GM10266 (cell line): Measurements from ENCODE around the gene NAA20.

Experiments
- DNase-seq: peaks from one replicate; pipeline ENCODE4 v3.0.0; 2012; ENCODE audit errors: extremely low spot score
- CTCF ChIP-seq: IDR thresholded peaks from 2 replicates; pipeline ENCODE4 v1.5.1; 2012; ENCODE audit warnings: mild to moderate bottlenecking, low read depth; ENCODE audit not compliant: control insufficient read depth, insufficient read depth; ENCODE audit errors: missing control alignments

NAA20 gene

GRCh38 chr20:19977373-19977770, 39.8 kb upstream of the NAA20 start:
- no peak for TF ChIP-seq CTCF
- DNase-seq: no peak

GRCh38 chr20:19978511-19979210, 38.5 kb upstream of the NAA20 start:
- DNase-seq: no peak
- TF ChIP-seq CTCF: no peak

DNA sequence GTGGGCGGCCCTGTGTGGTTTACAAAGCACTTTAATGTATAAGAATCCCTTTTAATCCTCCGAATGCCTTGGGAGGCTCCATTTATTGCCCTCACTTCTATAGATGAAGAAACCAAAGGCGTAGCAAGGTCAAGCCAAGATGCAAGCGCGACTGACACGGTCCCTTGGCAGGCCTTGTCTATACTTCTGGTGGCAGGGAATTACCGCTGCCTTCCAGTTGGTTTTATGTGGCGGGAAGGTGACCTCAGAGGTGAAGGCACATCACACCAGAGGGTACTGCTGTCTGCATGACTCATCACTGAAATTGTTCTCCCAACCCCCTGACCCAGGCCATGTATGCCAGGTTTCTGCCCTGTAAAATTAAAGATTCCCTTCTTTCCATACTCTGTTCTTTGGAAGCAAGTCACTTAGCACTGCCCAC, 36.1 kb upstream of the NAA20 start:
- no peak for TF ChIP-seq CTCF
- no peak for DNase-seq

GRCh38 chr20:19986419-19986818, 30.7 kb upstream of the NAA20 start:
- TF ChIP-seq CTCF: no peak
- DNase-seq: no peak

DNA sequence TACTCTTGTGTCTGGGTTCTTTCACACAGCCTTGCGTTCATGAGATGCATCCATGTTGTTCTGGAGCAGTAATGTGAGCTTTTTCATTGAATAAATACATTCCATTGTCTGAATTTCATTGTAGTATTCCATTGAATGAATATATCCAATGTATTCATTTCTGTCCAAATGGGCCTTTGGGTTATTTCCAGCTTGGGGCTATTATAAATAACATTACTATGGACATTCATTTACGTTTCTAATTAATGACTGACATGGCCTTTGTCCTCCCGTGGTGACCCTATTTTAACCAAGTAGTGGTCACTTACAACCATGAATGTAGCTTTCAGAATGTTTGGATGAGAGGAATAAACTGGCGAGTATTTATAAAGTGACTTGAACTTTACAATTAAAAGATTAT, 30.1 kb upstream of the NAA20 start:
- no peak for DNase-seq
- no peak for TF ChIP-seq CTCF

- no peak for DNase-seq
- TF ChIP-seq CTCF: no peak
Measured at GRCh38 chr20:19990850-19991249, 26.3 kb upstream of the NAA20 start.

GRCh38 chr20:19991308-19991707, 25.9 kb upstream of the NAA20 start:
- TF ChIP-seq CTCF: no peak
- no peak for DNase-seq
